HepG2 (cell line): ENCODE data around the gene SAPCD2. TPM values are rescaled to one million over a fixed set of nuclear protein-coding genes. Genes with fewer than 3 reads are reported as not detected.

Experiments
- CREM ChIP-seq, 2 experiments: sonication (generic) in 1 of 2; formaldehyde crosslinking in 1 of 2; IDR thresholded peaks; 2 replicates each; pipeline versions ENCODE4 v1.4.0 to v1.6.1; 2016 to 2020; ENCODE audit warnings: antibody characterized with exemption in 1 of 2, mild to moderate bottlenecking in 1 of 2, missing genetic modification reagents in 1 of 2
- FLYWCH1 ChIP-seq: sonication (generic); formaldehyde crosslinking; IDR thresholded peaks from 2 replicates; pipeline ENCODE4 v1.8.1; 2023; ENCODE audit warnings: mild to moderate bottlenecking, missing genetic modification reagents
- GFI1 ChIP-seq: sonication (generic); formaldehyde crosslinking; IDR thresholded peaks from 2 replicates; pipeline ENCODE4 v1.5.0; 2020; ENCODE audit warnings: missing genetic modification reagents, mild to moderate bottlenecking, borderline replicate concordance
- HNRNPL ChIP-seq: fragments of 200-400 bp; formaldehyde crosslinking; IDR thresholded peaks from 2 replicates; pipeline ENCODE4 v1.6.1; 2017; ENCODE audit warnings: mild to moderate bottlenecking, low read depth, low read length
- MTA3 ChIP-seq: sonication (generic); formaldehyde crosslinking; IDR thresholded peaks from 2 replicates; pipeline ENCODE4 v1.4.0; 2020; ENCODE audit warnings: missing genetic modification reagents
- NFRKB ChIP-seq: fragments of 450-650 bp; IDR thresholded peaks from 2 replicates; pipeline ENCODE4 v1.6.1; 2017
- PATZ1 ChIP-seq: sonication (generic); formaldehyde crosslinking; IDR thresholded peaks from 2 replicates; pipeline ENCODE4 v1.4.0; 2020; ENCODE audit warnings: missing genetic modification reagents
- SMYD3 ChIP-seq: sonication (generic); formaldehyde crosslinking; IDR thresholded peaks from 2 replicates; pipeline ENCODE4 v1.8.1; 2023; ENCODE audit warnings: mild to moderate bottlenecking, missing genetic modification reagents
- SNAPC4 ChIP-seq: sonication (generic); formaldehyde crosslinking; IDR thresholded peaks from 2 replicates; pipeline ENCODE4 v1.4.0; 2020; ENCODE audit warnings: mild to moderate bottlenecking, missing genetic modification reagents
- SRSF9 ChIP-seq: fragments of 200-400 bp; formaldehyde crosslinking; IDR thresholded peaks from 2 replicates; pipeline ENCODE4 v1.6.1; 2018; ENCODE audit warnings: borderline replicate concordance, mild to moderate bottlenecking, low read depth, low read length; ENCODE audit not compliant: insufficient read depth, poor library complexity, severe bottlenecking
- SRY ChIP-seq: sonication (generic); formaldehyde crosslinking; IDR thresholded peaks from 2 replicates; pipeline ENCODE4 v1.8.0; 2022; ENCODE audit warnings: mild to moderate bottlenecking, missing genetic modification reagents
- TBP ChIP-seq: sonication (generic); formaldehyde crosslinking; IDR thresholded peaks from 2 replicates; pipeline ENCODE4 v1.5.0; 2020; ENCODE audit warnings: missing genetic modification reagents
- ZFP82 ChIP-seq: sonication (generic); formaldehyde crosslinking; IDR thresholded peaks from 2 replicates; pipeline ENCODE4 v1.5.1; 2020; ENCODE audit warnings: mild to moderate bottlenecking, missing genetic modification reagents, borderline replicate concordance
- ZNF143 ChIP-seq: sonication (generic); formaldehyde crosslinking; IDR thresholded peaks from 2 replicates; pipeline ENCODE4 v1.4.0; 2020; ENCODE audit warnings: missing genetic modification reagents
- ZNF17 ChIP-seq: sonication (generic); formaldehyde crosslinking; IDR thresholded peaks from 2 replicates; pipeline ENCODE4 v1.5.0; 2020; ENCODE audit warnings: mild to moderate bottlenecking, missing genetic modification reagents
- ZNF235 ChIP-seq: sonication (generic); formaldehyde crosslinking; IDR thresholded peaks from 2 replicates; pipeline ENCODE4 v1.8.1; 2023; ENCODE audit warnings: mild to moderate bottlenecking, missing genetic modification reagents, borderline replicate concordance
- ZNF468 ChIP-seq: sonication (generic); formaldehyde crosslinking; IDR thresholded peaks from 2 replicates; pipeline ENCODE4 v1.8.0; 2022; ENCODE audit warnings: mild to moderate bottlenecking, moderate library complexity, missing genetic modification reagents
- ZNF563 ChIP-seq: sonication (generic); formaldehyde crosslinking; IDR thresholded peaks from 2 replicates; pipeline ENCODE4 v1.8.0; 2022; ENCODE audit warnings: mild to moderate bottlenecking, moderate library complexity, missing genetic modification reagents
- ZNF709 ChIP-seq: sonication (generic); formaldehyde crosslinking; IDR thresholded peaks from 2 replicates; pipeline ENCODE4 v1.5.0; 2020; ENCODE audit warnings: mild to moderate bottlenecking, missing genetic modification reagents
- ZNF790 ChIP-seq: sonication (generic); formaldehyde crosslinking; IDR thresholded peaks from 2 replicates; pipeline ENCODE4 v1.8.0; 2022; ENCODE audit warnings: missing genetic modification reagents, mild to moderate bottlenecking, borderline replicate concordance
- ZSCAN31 ChIP-seq: sonication (generic); formaldehyde crosslinking; IDR thresholded peaks from 2 replicates; pipeline ENCODE4 v1.5.0; 2020; ENCODE audit warnings: low read depth, mild to moderate bottlenecking, missing genetic modification reagents
- polyA plus RNA-seq, 8 experiments: library from polyadenylated mRNA; depleted of rRNA in 3 of 8; stranded (reverse) in 7 of 8; unstranded in 1 of 8; fragments of >200 nt; fragmentation: Illumina TruSeq in 4 of 8; extraction: Trizol in 4 of 8; gene quantifications; 2 replicates each; pipeline versions ENCODE4 v1.2.1 to v1.2.3, GENCODE V29; 2011 to 2016; ENCODE audit warnings: low read depth in 4 of 8, missing spikeins in 1 of 8, mixed read lengths in 1 of 8; ENCODE audit not compliant: insufficient read depth in 1 of 8
- total RNA-seq, 5 experiments: library from RNA; depleted of rRNA; stranded (reverse); fragments of >200 nt; fragmentation: Illumina TruSeq; extraction: Trizol; gene quantifications; 2 replicates each; pipeline ENCODE4 v1.2.3, GENCODE V29; 2016; ENCODE audit warnings: low read depth in 1 of 5
- TF ChIP-seq, protein P1 (sequence below): sonication (generic); formaldehyde crosslinking; IDR thresholded peaks from 2 replicates; pipeline ENCODE4 v1.8.0; 2022; ENCODE audit warnings: low read depth, missing genetic modification reagents

The SAPCD2 gene
- total and polyA plus RNA-seq, 2 of the 13 experiments (the other 11 are each of a cell fraction or from before 2014, with no cell fraction given), result 21.9 to 42.8 TPM

GRCh38 chr9:137028263-137029057 is 41.9 kb downstream of the SAPCD2 start (continued):
- TF ChIP-seq PATZ1 (no peak), ZNF563 (peak; percentile 78; the same call in 1 of the 2 replicates), SMYD3 (CRISPR knock-in tag) (no peak), SRSF9 (no peak), SNAPC4 (CRISPR knock-in tag) (no peak), NFRKB (no peak), ZSCAN31 (CRISPR knock-in tag) (peak; percentile 37; the same call in 1 of the 2 replicates), FLYWCH1 (no peak), MTA3 (CRISPR knock-in tag) (no peak), HNRNPL (0 out of 2 replicates have a peak, but pooled peaks have one; percentile 42), TBP (no peak), ZNF709 (CRISPR knock-in tag) (0 out of 2 replicates have a peak, but pooled peaks have one; percentile 32), ZFP82 (CRISPR knock-in tag) (no peak), CREM (IDR thresholded peaks at IDR 0.05) (no peak), CREM (CRISPR knock-in tag; IDR thresholded peaks at IDR 0.05) (no peak), ZNF790 (CRISPR knock-in tag) (no peak), GFI1 (CRISPR knock-in tag) (no peak), ZNF17 (CRISPR knock-in tag) (no peak), ZNF143 (CRISPR knock-in tag) (0 out of 2 replicates have a peak, but pooled peaks have one; percentile 23), ZNF235 (CRISPR knock-in tag) (no peak), SRY (CRISPR knock-in tag) (no peak; the same call in 1 of the 2 replicates), ZNF468 (no peak)
- TF ChIP-seq, protein P1, sequence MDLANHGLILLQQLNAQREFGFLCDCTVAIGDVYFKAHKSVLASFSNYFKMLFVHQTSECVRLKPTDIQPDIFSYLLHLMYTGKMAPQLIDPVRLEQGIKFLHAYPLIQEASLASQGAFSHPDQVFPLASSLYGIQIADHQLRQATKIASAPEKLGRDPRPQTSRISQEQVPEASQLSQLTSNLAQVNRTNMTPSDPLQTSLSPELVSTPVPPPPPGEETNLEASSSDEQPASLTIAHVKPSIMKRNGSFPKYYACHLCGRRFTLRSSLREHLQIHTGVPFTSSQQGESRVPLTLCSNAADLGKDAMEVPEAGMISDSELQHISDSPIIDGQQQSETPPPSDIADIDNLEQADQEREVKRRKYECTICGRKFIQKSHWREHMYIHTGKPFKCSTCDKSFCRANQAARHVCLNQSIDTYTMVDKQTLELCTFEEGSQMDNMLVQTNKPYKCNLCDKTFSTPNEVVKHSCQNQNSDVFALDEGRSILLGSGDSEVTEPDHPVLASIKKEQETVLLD, result no peak; the same call in 1 of the 2 replicates
